ENCODE measurements around the gene ATAT1. TPM values are rescaled to one million over a fixed set of nuclear protein-coding genes. Genes with fewer than 3 reads are reported as not detected.
A peak's percentile ranks its signal among the peaks of the same experiment; 100 is the strongest.

The ATAT1 gene
- total and polyA plus RNA-seq, 9 of the 15 experiments (the other 6 are each of a cell fraction or from before 2014, with no cell fraction given), result 0.65 to 5.8 (median 1.6) TPM

- TF ChIP-seq CUX1 (CRISPR knock-in tag; IDR thresholded peaks at IDR 0.05), result no peak
- peak; percentile 86 for TF ChIP-seq POLR2A (conservative IDR thresholded peaks at IDR 0.05)
- peak; percentile 44; the same call in 1 of the 2 replicates for TF ChIP-seq TARDBP (IDR thresholded peaks at IDR 0.05)
- no peak for TF ChIP-seq KLF6 (CRISPR knock-in tag; IDR thresholded peaks at IDR 0.05; ENCODE audit: borderline replicate concordance)
- TF ChIP-seq CSDE1 (IDR thresholded peaks at IDR 0.05), result no peak
- TF ChIP-seq SREBF2 (CRISPR knock-in tag; IDR thresholded peaks at IDR 0.05), result no peak
- TF ChIP-seq GATAD2B (IDR thresholded peaks at IDR 0.05; ENCODE audit: borderline replicate concordance), result no peak
- TF ChIP-seq SRSF1 (IDR thresholded peaks at IDR 0.05; ENCODE audit: low read depth, low read length), result no peak
- no peak for TF ChIP-seq HEY1 (CRISPR knock-in tag; IDR thresholded peaks at IDR 0.05; ENCODE audit: borderline replicate concordance)
- TF ChIP-seq OTX1 (CRISPR knock-in tag; IDR thresholded peaks at IDR 0.05), result no peak
- no peak for TF ChIP-seq ZFP1 (CRISPR knock-in tag; IDR thresholded peaks at IDR 0.05)
- TF ChIP-seq TAF9B (IDR thresholded peaks at IDR 0.05; ENCODE audit: partially characterized antibody), result no peak
- TF ChIP-seq ZNF318 (IDR thresholded peaks at IDR 0.05; ENCODE audit: borderline replicate concordance in 1 of 2, low read depth in 1 of 2), result no peak
Observed at GRCh38 chr6:30647242-30648116, 20.8 kb downstream of the ATAT1 start (continued).

All from K562 (cell line).